HG03565 (cell line): Measurements from ENCODE around the gene KLHL17.
"Not testable (repeated sequence)": the region's sequence is repeated elsewhere in the genome, so short reads cannot be mapped to it uniquely, and the experiment has no call there.

Experiments used
- ATAC-seq: cut with Tn5 transposase; IDR thresholded peaks from one replicate; pipeline ENCODE4 v1.9.1; 2021; ENCODE audit warnings: mild to moderate bottlenecking, moderate library complexity; ENCODE audit not compliant: unreplicated experiment

The KLHL17 gene

DNA sequence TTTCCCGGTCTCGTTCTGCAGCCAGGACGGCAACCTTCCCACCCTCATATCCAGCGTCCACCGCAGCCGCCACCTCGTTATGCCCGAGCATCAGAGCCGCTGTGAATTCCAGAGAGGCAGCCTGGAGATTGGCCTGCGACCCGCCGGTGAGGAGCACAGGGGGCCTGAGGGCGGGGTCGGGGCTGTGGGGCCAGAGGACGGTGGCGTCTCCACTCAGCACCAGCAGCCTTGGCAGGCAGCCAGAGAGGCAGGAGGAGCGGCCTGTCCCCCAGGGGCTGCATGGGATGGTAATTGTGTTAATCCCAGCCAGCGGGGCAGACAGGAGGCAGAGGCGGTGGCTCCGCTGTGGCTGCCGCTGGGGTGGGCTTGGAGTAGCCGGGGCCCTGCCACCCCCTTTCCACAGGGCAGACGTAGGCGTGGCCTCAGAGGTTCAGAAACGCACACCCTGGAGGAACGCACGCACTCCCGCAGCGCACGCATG, 24.6 kb upstream of the KLHL17 start:
- no peak for ATAC-seq

GRCh38 chr1:936348-937264, 23.8 kb upstream of the KLHL17 start:
- ATAC-seq: no peak

- ATAC-seq: no peak
Measured at GRCh38 chr1:937521-937920, 22.9 kb upstream of the KLHL17 start.

GRCh38 chr1:938088-938683, 22.2 kb upstream of the KLHL17 start:
- ATAC-seq: no peak

GRCh38 chr1:938711-939489, 21.5 kb upstream of the KLHL17 start:
- no peak for ATAC-seq

- ATAC-seq: no peak
Measured at GRCh38 chr1:939511-940106, 20.8 kb upstream of the KLHL17 start.

GRCh38 chr1:940107-941014, 20.0 kb upstream of the KLHL17 start:
- no peak for ATAC-seq

- ATAC-seq: no peak
Measured at GRCh38 chr1:941015-941587, 19.3 kb upstream of the KLHL17 start.

GRCh38 chr1:941588-942383, 18.6 kb upstream of the KLHL17 start:
- ATAC-seq: no peak

DNA sequence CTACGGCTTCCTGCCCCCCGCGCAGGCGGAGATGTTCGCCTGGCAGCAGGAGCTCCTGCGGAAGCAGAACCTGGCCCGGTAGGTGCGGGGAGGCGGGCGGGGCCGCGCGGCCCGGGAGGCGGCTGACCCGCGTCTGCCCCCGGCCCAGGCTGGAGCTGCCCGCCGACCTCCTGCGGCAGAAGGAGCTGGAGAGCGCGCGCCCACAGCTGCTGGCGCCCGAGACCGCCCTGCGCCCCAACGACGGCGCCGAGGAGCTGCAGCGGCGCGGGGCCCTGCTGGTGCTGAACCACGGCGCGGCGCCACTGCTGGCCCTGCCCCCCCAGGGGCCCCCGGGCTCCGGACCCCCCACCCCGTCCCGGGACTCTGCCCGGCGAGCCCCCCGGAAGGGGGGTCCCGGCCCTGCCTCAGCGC, 18.0 kb upstream of the KLHL17 start:
- ATAC-seq: no peak

DNA sequence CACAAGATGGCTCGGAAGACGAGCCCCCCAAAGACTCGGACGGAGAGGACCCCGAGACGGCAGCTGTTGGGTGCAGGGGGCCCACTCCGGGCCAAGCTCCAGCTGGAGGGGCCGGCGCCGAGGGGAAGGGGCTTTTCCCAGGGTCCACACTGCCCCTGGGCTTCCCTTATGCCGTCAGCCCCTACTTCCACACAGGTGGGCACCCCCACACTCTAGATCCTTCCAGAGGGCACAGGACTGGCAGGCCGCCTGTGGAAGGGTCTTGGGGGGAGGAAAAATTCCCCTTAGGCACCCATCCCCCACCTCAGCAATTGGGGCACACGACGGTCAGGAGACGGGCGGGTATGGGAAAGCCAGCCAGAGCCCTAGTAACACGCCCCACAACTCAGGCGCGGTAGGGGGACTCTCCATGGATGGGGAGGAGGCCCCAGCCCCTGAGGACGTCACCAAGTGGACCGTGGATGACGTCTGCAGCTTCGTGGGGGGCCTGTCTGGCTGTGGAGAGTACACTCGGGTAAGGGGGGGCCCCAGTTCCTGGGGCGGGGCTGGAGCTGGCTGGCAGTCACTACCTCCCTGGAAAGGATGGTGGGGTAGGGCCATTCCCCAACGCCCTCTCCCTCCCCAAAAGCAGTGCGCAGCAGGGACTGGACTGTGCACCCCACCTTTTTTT, 17.4 kb upstream of the KLHL17 start:
- ATAC-seq: no peak

GRCh38 chr1:943545-944340, 16.6 kb upstream of the KLHL17 start:
- no peak for ATAC-seq

- ATAC-seq: no peak
Measured at GRCh38 chr1:944341-945325, 15.8 kb upstream of the KLHL17 start.

DNA sequence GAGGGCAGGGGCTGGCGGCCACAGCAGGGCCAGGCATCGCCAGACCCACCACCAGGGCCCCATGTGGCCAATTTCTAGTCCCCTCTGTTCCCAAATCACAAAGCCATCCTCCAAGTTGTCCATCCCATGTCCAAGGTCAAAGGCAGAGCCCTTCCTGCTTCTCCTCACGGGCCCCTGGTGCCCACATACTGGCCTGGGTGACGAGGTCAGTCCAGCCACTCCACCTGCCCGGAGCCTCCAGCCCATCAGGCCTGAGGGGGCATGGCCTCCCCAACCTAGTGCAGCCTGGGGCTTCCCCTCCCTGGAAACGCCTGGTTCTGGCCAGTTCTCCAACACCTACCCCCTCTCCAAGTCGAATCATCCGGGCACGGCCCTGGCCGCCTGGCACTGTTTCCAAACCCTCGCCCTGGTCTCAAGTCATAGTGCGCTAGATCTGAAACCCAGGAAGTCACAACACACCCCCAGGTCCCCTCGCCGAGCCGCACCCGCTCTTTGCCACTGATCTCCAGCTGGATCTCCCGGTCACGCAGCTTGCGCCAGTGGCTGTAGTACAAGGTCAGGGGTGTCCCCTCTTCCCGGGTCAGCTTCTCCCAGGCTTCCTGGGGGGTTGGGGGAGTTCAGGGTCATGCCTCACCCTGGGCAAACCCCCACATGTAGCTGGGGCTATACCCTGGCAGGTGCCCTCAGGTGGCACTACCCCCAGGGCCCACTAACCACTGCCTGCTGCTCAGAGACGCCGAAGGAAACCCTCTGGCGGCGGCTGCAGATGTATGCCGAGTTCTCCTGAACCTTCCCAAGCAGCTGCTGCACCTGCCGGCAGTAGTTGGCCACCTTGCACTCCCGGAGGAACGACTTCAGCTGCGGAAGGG, 14.5 kb upstream of the KLHL17 start:
- no peak for ATAC-seq

GRCh38 chr1:946811-947210, 13.6 kb upstream of the KLHL17 start:
- not testable (repeated sequence) for ATAC-seq
